H1 (cell line): Measurements from ENCODE around the gene NRXN3. TPM values are rescaled to one million over a fixed set of nuclear protein-coding genes. Genes with fewer than 3 reads are reported as not detected.

Experiments
- CTCF ChIA-PET: fragments of 300-600 bp; sonication (Branson Sonifier 250); formaldehyde crosslinking; loops from one replicate; lab custom pipeline; 2021; ENCODE audit not compliant: partially characterized antibody; lab: Charles Lee
- POLR2A ChIA-PET: fragments of 300-600 bp; sonication (Branson Sonifier 250); formaldehyde crosslinking; loops from one replicate; lab custom pipeline; 2021; ENCODE audit warnings: inconsistent platforms; ENCODE audit not compliant: partially characterized antibody; lab: Charles Lee
- DNase-seq, 2 experiments: peaks; one replicate each; pipeline versions ENCODE4 v3.0.0 to v3.0.0-alpha.2; 2010 to 2022; ENCODE audit warnings: low spot score in 2 of 2, low read depth in 1 of 2, mixed read lengths in 1 of 2
- FAIRE-seq: peaks from 2 replicates; lab custom pipeline; 2011; peaks lifted over from hg19 to GRCh38; lab: Jason Lieb, UNC
- H2AFZ ChIP-seq: 2 replicates; pipeline ENCODE4 v1.8.1; 2012; ENCODE audit warnings: low read length, inconsistent platforms
- H2AK5ac ChIP-seq: 2 replicates; pipeline ENCODE4 v1.6.1; 2013; ENCODE audit warnings: low read depth, low read length
- H2BK120ac ChIP-seq: replicated peaks from 2 replicates; pipeline ENCODE3; 2013; ENCODE audit warnings: low read depth, low read length, inconsistent platforms
- H2BK12ac ChIP-seq: 2 replicates; pipeline ENCODE4 v1.6.1; 2013; ENCODE audit warnings: low read depth, low read length
- H2BK15ac ChIP-seq: 2 replicates; pipeline ENCODE4 v1.6.1; 2013; ENCODE audit warnings: low read length
- H2BK20ac ChIP-seq: 2 replicates; pipeline ENCODE4 v1.6.1; 2013; ENCODE audit warnings: low read length
- H2BK5ac ChIP-seq: 2 replicates; pipeline ENCODE4 v1.6.1; 2013; ENCODE audit warnings: low read depth, low read length
- H3K14ac ChIP-seq: 2 replicates; pipeline ENCODE4 v1.6.1; 2013; ENCODE audit warnings: inconsistent platforms; ENCODE audit not compliant: insufficient read length
- H3K18ac ChIP-seq: 2 replicates; pipeline ENCODE4 v1.6.1; 2013; ENCODE audit warnings: low read length; ENCODE audit errors: extremely low read depth
- H3K23ac ChIP-seq: 2 replicates; pipeline ENCODE4 v1.6.1; 2013; ENCODE audit warnings: inconsistent platforms; ENCODE audit not compliant: insufficient read length
- H3K23me2 ChIP-seq: 2 replicates; pipeline ENCODE4 v1.6.1; 2013; ENCODE audit warnings: low read depth, low read length
- H3K27ac ChIP-seq: 2 replicates; pipeline ENCODE4 v1.6.1; 2011; ENCODE audit warnings: low read depth, low read length, inconsistent platforms
- H3K27me3 ChIP-seq, 4 experiments: replicated peaks in 1 of 4; 1 replicate in 1 of 4; 2 replicates in 3 of 4; pipeline versions ENCODE4 v1.6.1 to v1.8.1; 2011 to 2013; ENCODE audit warnings: low read length in 3 of 4, mild to moderate bottlenecking in 3 of 4, inconsistent platforms in 2 of 4, mixed read lengths in 2 of 4, moderate library complexity in 1 of 4; ENCODE audit not compliant: control insufficient read depth in 3 of 4, insufficient read depth in 3 of 4; ENCODE audit errors: extremely low read depth in 1 of 4
- H3K36me3 ChIP-seq, 4 experiments: 2 replicates each; pipeline versions ENCODE4 v1.6.1 to v1.8.1; 2011 to 2013; ENCODE audit warnings: mild to moderate bottlenecking in 4 of 4, low read length in 3 of 4, moderate library complexity in 2 of 4, control low read depth in 1 of 4, inconsistent platforms in 1 of 4; ENCODE audit not compliant: insufficient read depth in 4 of 4, control insufficient read depth in 2 of 4
- H3K4ac ChIP-seq: replicated peaks from 2 replicates; pipeline ENCODE3; 2013; ENCODE audit warnings: low read length, low read depth, mixed read lengths, inconsistent platforms; ENCODE audit not compliant: insufficient read length
- H3K4me1 ChIP-seq, 4 experiments: replicated peaks in 1 of 4; 1 replicate in 1 of 4; 2 replicates in 3 of 4; pipeline versions ENCODE4 v1.6.1 to v1.8.1; 2011 to 2013; ENCODE audit warnings: low read length in 3 of 4, inconsistent platforms in 2 of 4, mixed read lengths in 1 of 4; ENCODE audit not compliant: insufficient read depth in 4 of 4, control insufficient read depth in 3 of 4
- H3K4me2 ChIP-seq, 2 experiments: 2 replicates each; pipeline versions ENCODE4 v1.6.1 to v1.8.1; 2011 to 2013; ENCODE audit warnings: low read depth in 2 of 2, low read length in 2 of 2, control low read depth in 1 of 2, inconsistent platforms in 1 of 2, mild to moderate bottlenecking in 1 of 2; ENCODE audit not compliant: insufficient read depth in 1 of 2
- H3K4me3 ChIP-seq, 4 experiments: fragments of 200-600, 300-600 bp in 1 of 4; sonication (generic), shearing (Covaris generic), sonication (Bioruptor Twin) in 1 of 4; 2 replicates each; pipeline versions ENCODE4 v1.5.1 to v1.8.1; 2011 to 2016; ENCODE audit warnings: low read length in 4 of 4, low read depth in 3 of 4, control low read depth in 2 of 4, inconsistent platforms in 2 of 4, mild to moderate bottlenecking in 2 of 4, mixed read lengths in 1 of 4, moderate library complexity in 1 of 4; ENCODE audit not compliant: insufficient read depth in 2 of 4; ENCODE audit errors: extremely low read depth in 1 of 4
- H3K56ac ChIP-seq: replicated peaks from 2 replicates; pipeline ENCODE3; 2013; ENCODE audit warnings: low read depth, mild to moderate bottlenecking, mixed read lengths, low read length, inconsistent platforms; ENCODE audit not compliant: insufficient read length
- H3K79me1 ChIP-seq: 2 replicates; pipeline ENCODE4 v1.6.1; 2013; ENCODE audit warnings: low read depth, low read length, control low read depth
- H3K79me2 ChIP-seq, 2 experiments: 2 replicates each; pipeline versions ENCODE4 v1.6.1 to v1.8.1; 2012 to 2013; ENCODE audit warnings: low read length in 2 of 2, mild to moderate bottlenecking in 2 of 2, inconsistent platforms in 1 of 2; ENCODE audit not compliant: insufficient read depth in 2 of 2, control insufficient read depth in 1 of 2
- H3K9ac ChIP-seq, 4 experiments: replicated peaks in 1 of 4; 1 replicate in 1 of 4; 2 replicates in 3 of 4; pipeline versions ENCODE4 v1.6.1 to v1.8.1; 2011 to 2013; ENCODE audit warnings: low read depth in 3 of 4, low read length in 3 of 4, control low read depth in 2 of 4, mild to moderate bottlenecking in 2 of 4, moderate library complexity in 2 of 4, inconsistent platforms in 1 of 4; ENCODE audit errors: extremely low read depth in 1 of 4
- H3K9me3 ChIP-seq, 2 experiments: 2 replicates each; pipeline versions ENCODE4 v1.6.1 to v1.8.1; 2012 to 2013; ENCODE audit warnings: mild to moderate bottlenecking in 2 of 2, moderate library complexity in 2 of 2, control low read depth in 1 of 2, inconsistent platforms in 1 of 2, low read depth in 1 of 2, low read length in 1 of 2, mixed read lengths in 1 of 2; ENCODE audit not compliant: insufficient read depth in 2 of 2
- H4K20me1 ChIP-seq, 2 experiments: replicated peaks in 1 of 2; 2 replicates each; pipeline versions ENCODE3 to v1.8.1; 2011 to 2013; ENCODE audit warnings: inconsistent platforms in 2 of 2, low read length in 2 of 2, mild to moderate bottlenecking in 1 of 2; ENCODE audit not compliant: insufficient read depth in 2 of 2, control insufficient read depth in 1 of 2
- H4K5ac ChIP-seq: 2 replicates; pipeline ENCODE4 v1.6.1; 2013; ENCODE audit warnings: low read length, low read depth, mixed read lengths, inconsistent platforms; ENCODE audit not compliant: insufficient read length
- H4K8ac ChIP-seq: 2 replicates; pipeline ENCODE4 v1.8.0; 2013; ENCODE audit warnings: mild to moderate bottlenecking, moderate library complexity, low read length, inconsistent platforms; ENCODE audit not compliant: insufficient read depth; ENCODE audit errors: extremely low read depth
- H4K91ac ChIP-seq: replicated peaks from 2 replicates; pipeline ENCODE3; 2013; ENCODE audit warnings: low read length, mixed read lengths, inconsistent platforms; ENCODE audit not compliant: insufficient read length
- ASH2L ChIP-seq: fragments of 200-600, 300-600 bp; sonication (generic); IDR thresholded peaks from one replicate; pipeline ENCODE4 v1.7.1; 2017; ENCODE audit warnings: low read length
- FOSL1 ChIP-seq: IDR thresholded peaks from 2 replicates; pipeline ENCODE4 v1.6.1; 2011; ENCODE audit warnings: mild to moderate bottlenecking, low read depth, low read length, moderate library complexity; ENCODE audit not compliant: insufficient read depth
- GABPA ChIP-seq: IDR thresholded peaks from 2 replicates; pipeline ENCODE4 v1.6.1; 2011; ENCODE audit warnings: mild to moderate bottlenecking, low read length, moderate library complexity, borderline replicate concordance; ENCODE audit not compliant: insufficient read depth
- HDAC6 ChIP-seq: IDR thresholded peaks from one replicate; pipeline ENCODE4 v1.7.1; 2012; ENCODE audit warnings: low read depth, mild to moderate bottlenecking, inconsistent platforms, low read length, moderate library complexity
- NANOG ChIP-seq: IDR thresholded peaks from 2 replicates; pipeline ENCODE4 v1.6.1; 2011; ENCODE audit warnings: low read length, low read depth, mild to moderate bottlenecking, inconsistent platforms; ENCODE audit not compliant: insufficient read depth, poor library complexity, severe bottlenecking
- POLR2AphosphoS5 ChIP-seq: IDR thresholded peaks from 2 replicates; pipeline ENCODE4 v1.6.1; 2011; ENCODE audit warnings: low read depth, low read length
- RBBP5 ChIP-seq: IDR thresholded peaks from 2 replicates; pipeline ENCODE4 v1.7.1; 2012; ENCODE audit warnings: low read depth, mild to moderate bottlenecking, inconsistent platforms, low read length, moderate library complexity, borderline replicate concordance
- SP4 ChIP-seq: IDR thresholded peaks from 2 replicates; pipeline ENCODE4 v1.6.1; 2012; ENCODE audit warnings: low read length, inconsistent platforms
- WGBS, 2 experiments: shearing (Covaris generic) in 1 of 2; methylation state at CpG; one replicate each; pipeline versions ENCODE4 v1.1.6 to v1.1.7; 2013 to 2015; ENCODE audit warnings: low lambda C conversion rate in 2 of 2, mixed read lengths in 2 of 2, inconsistent platforms in 1 of 2, low coverage in 1 of 2, missing lambda C conversion rate in 1 of 2; ENCODE audit not compliant: insufficient replicate concordance in 2 of 2, insufficient coverage in 1 of 2, insufficient read length in 1 of 2; ENCODE audit errors: extremely low coverage in 1 of 2, missing lambda C conversion rate in 1 of 2; 5-methylcytosine and 5-hydroxymethylcytosine counted together
- polyA plus RNA-seq, 7 experiments: library from polyadenylated mRNA; depleted of rRNA in 3 of 7; stranded (reverse) in 5 of 7; unstranded in 2 of 7; fragments of >200 nt in 5 of 7; fragments of 200-250 nt in 2 of 7; gene quantifications; 1 replicate in 5 of 7; 2 replicates in 1 of 7; 4 replicates in 1 of 7; pipeline versions ENCODE4 v1.2.1 to v1.2.3, GENCODE V29; 2011 to 2013; ENCODE audit warnings: missing spikeins in 2 of 7, mixed read lengths in 2 of 7
- total RNA-seq: library from RNA; stranded (reverse); fragmentation: NEBNext Ultra II Directional; extraction: Animal tissue kit (Norgen Biotek cat#: 25700); gene quantifications from 2 replicates; pipeline ENCODE4 v1.2.1, GENCODE V29; 2021

The NRXN3 gene
- total and polyA plus RNA-seq, 2 of the 8 experiments (the other 6 are each of a cell fraction or from before 2014, with no cell fraction given): 2.6 to 4.1 TPM

DNA sequence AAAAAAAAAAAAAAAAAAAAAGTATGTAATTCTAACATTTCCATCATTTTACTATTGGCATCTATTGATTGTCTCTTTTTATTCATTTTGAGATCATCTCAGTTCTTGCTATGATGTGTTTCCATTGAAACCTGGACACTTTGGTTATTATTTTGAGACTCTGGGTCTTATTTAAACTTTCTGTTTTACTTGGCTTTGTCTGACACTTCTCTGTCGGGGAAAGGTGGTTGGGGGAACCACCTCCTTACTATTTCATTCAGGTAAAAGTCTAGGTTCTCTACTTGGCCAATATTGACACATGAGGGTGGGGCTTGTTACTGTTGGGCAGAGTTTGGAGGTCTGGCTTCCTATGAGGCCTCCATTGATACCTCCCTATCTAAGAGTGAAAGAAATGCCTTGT lies 228.0 kb downstream of the NRXN3 start:
- no peak overlapping the region for H3K14ac ChIP-seq
- FAIRE-seq (no peak), DNase-seq (no peak)
- no peak overlapping the region for H3K18ac ChIP-seq
- H3K27ac ChIP-seq: no peak overlapping the region
- H3K56ac ChIP-seq: no peak overlapping the region
- no peak overlapping the region for H4K91ac ChIP-seq
- H3K79me2 ChIP-seq: no peaks in the 10 kb centered on the region
- H3K4me3 ChIP-seq: no peak overlapping the region
- H3K9me3 ChIP-seq: no peaks in the 10 kb centered on the region
- H4K5ac ChIP-seq: no peak overlapping the region
- no peak overlapping the region for H4K8ac ChIP-seq
- H2BK15ac ChIP-seq: no peak overlapping the region
- H2BK20ac ChIP-seq: no peak overlapping the region
- CTCF ChIA-PET: no interaction called here
- H3K9ac ChIP-seq: no peak overlapping the region
- 94% methylated on average over 1 of the region's 1 CpG; no CpG with 5 or more reads in 1 of the 2 experiments for WGBS, 2 experiments
- no peaks in the 10 kb centered on the region for H3K79me1 ChIP-seq
- no peaks in the 10 kb centered on the region for H4K20me1 ChIP-seq
- no peaks in the 10 kb centered on the region for H3K27me3 ChIP-seq
- no peak overlapping the region for H2AK5ac ChIP-seq
- no peak overlapping the region for H3K4me2 ChIP-seq
- H3K36me3 ChIP-seq: no peaks in the 10 kb centered on the region
- no peak overlapping the region for H2BK12ac ChIP-seq
- H2AFZ ChIP-seq: no peak overlapping the region
- no peak overlapping the region for H3K4ac ChIP-seq
- no peak for TF ChIP-seq GABPA
- no peak for TF ChIP-seq POLR2AphosphoS5
- no peak for TF ChIP-seq NANOG
- TF ChIP-seq SP4: no peak
- TF ChIP-seq ASH2L: no peak
- no peak for TF ChIP-seq HDAC6
- no peak for TF ChIP-seq FOSL1
- no peak for TF ChIP-seq RBBP5
- no peak overlapping the region for H2BK5ac ChIP-seq
- POLR2A ChIA-PET: no interaction called here
- peaks cover 0 to 2% (median 0%) of the 10 kb centered on the region in 4 experiments; a peak in 1 of 7 replicates for H3K4me1 ChIP-seq
- no peak overlapping the region for H3K23ac ChIP-seq
- no peak overlapping the region for H2BK120ac ChIP-seq
- no peaks in the 10 kb centered on the region for H3K23me2 ChIP-seq
